Measurements from ENCODE around the gene SCUBE1. TPM values are rescaled to one million over a fixed set of nuclear protein-coding genes. Genes with fewer than 3 reads are reported as not detected.

The SCUBE1 gene
- total and polyA plus RNA-seq, 2 experiments from 2014 or later, result 2.1 to 2.2 TPM

GRCh38 chr22:43263645-43264514 is 79.3 kb downstream of the SCUBE1 start:
- Histone ChIP-seq H3K27me3 (no peaks in the 10 kb centered on the region), H3K4me1 (ENCODE audit: insufficient read depth) (peaks cover 17% of the 10 kb centered on the region), H3K36me3 (replicated peaks; ENCODE audit: insufficient read depth, low read depth) (no peaks in the 10 kb centered on the region), H3K9me2 (replicated peaks; ENCODE audit: insufficient read depth) (no peaks in the 10 kb centered on the region), H3K4me2 (peak overlapping the region; percentile 55), H3K9me3 (ENCODE audit: low read depth) (no peaks in the 10 kb centered on the region), H2AFZ (no peak overlapping the region), H3K27ac (no peak overlapping the region), H4K20me1 (ENCODE audit: insufficient read depth, poor library complexity, severe bottlenecking) (no peaks in the 10 kb centered on the region), H3K79me2 (no peaks in the 10 kb centered on the region), H3K4me3 (no peak overlapping the region)
- peak; percentile 84 for DNase-seq (ENCODE audit: low spot score)
- TF ChIP-seq EZH2 (IDR thresholded peaks at IDR 0.05; ENCODE audit: borderline replicate concordance) (no peak), CTCF (IDR thresholded peaks at IDR 0.05; ENCODE audit: poor library complexity) (no peak), EZH2phosphoT487 (IDR thresholded peaks at IDR 0.05; ENCODE audit: low read depth, severe bottlenecking, unreplicated experiment) (no peak)
- WGBS (ENCODE audit: low lambda C conversion rate, missing lambda C conversion rate), result 45% methylated on average over 27 of the region's 27 CpGs

- H3K79me2 ChIP-seq, result no peaks in the 10 kb centered on the region
- H3K27ac ChIP-seq, result no peak overlapping the region
- DNase-seq (ENCODE audit: low spot score), result peak; percentile 31
- H3K27me3 ChIP-seq, result no peaks in the 10 kb centered on the region
- no peaks in the 10 kb centered on the region for H3K9me3 ChIP-seq (ENCODE audit: low read depth)
- no peak overlapping the region for H2AFZ ChIP-seq
- no peaks in the 10 kb centered on the region for H3K36me3 ChIP-seq (replicated peaks; ENCODE audit: insufficient read depth, low read depth)
- peak overlapping the region; percentile 55 for H3K4me2 ChIP-seq
- TF ChIP-seq EZH2phosphoT487 (IDR thresholded peaks at IDR 0.05; ENCODE audit: low read depth, severe bottlenecking, unreplicated experiment) (no peak), CTCF (IDR thresholded peaks at IDR 0.05; ENCODE audit: poor library complexity) (no peak), EZH2 (IDR thresholded peaks at IDR 0.05; ENCODE audit: borderline replicate concordance) (no peak)
- H3K9me2 ChIP-seq (replicated peaks; ENCODE audit: insufficient read depth), result no peaks in the 10 kb centered on the region
- no peaks in the 10 kb centered on the region for H4K20me1 ChIP-seq (ENCODE audit: insufficient read depth, poor library complexity, severe bottlenecking)
- H3K4me1 ChIP-seq (ENCODE audit: insufficient read depth), result peaks cover 17% of the 10 kb centered on the region
- WGBS (ENCODE audit: low lambda C conversion rate, missing lambda C conversion rate), result 56% methylated on average over 19 of the region's 19 CpGs
- H3K4me3 ChIP-seq, result no peak overlapping the region
These were observed 80.1 kb downstream of the SCUBE1 start for GRCh38 chr22:43262990-43263644.

- 81% methylated on average over 17 of the region's 17 CpGs for WGBS (ENCODE audit: low lambda C conversion rate, missing lambda C conversion rate)
- Histone ChIP-seq H3K9me3 (ENCODE audit: low read depth) (no peaks in the 10 kb centered on the region), H2AFZ (no peak overlapping the region), H3K4me2 (no peak overlapping the region), H3K36me3 (replicated peaks; ENCODE audit: insufficient read depth, low read depth) (no peaks in the 10 kb centered on the region), H3K4me3 (no peak overlapping the region), H3K9me2 (replicated peaks; ENCODE audit: insufficient read depth) (no peaks in the 10 kb centered on the region), H3K79me2 (no peaks in the 10 kb centered on the region), H4K20me1 (ENCODE audit: insufficient read depth, poor library complexity, severe bottlenecking) (no peaks in the 10 kb centered on the region), H3K27me3 (no peaks in the 10 kb centered on the region), H3K4me1 (ENCODE audit: insufficient read depth) (peaks cover 17% of the 10 kb centered on the region), H3K27ac (no peak overlapping the region)
- no peak for DNase-seq (ENCODE audit: low spot score)
- no peak for TF ChIP-seq EZH2 (IDR thresholded peaks at IDR 0.05; ENCODE audit: borderline replicate concordance)
- TF ChIP-seq CTCF (IDR thresholded peaks at IDR 0.05; ENCODE audit: poor library complexity), result no peak
- TF ChIP-seq EZH2phosphoT487 (IDR thresholded peaks at IDR 0.05; ENCODE audit: low read depth, severe bottlenecking, unreplicated experiment), result no peak
These were observed 82.6 kb downstream of the SCUBE1 start for GRCh38 chr22:43260331-43261231.
